Neural progenitor cell (in vitro differentiated cells): Measurements from ENCODE around the gene CD300C.

ENCODE experiments used
- CTCF ChIP-seq: fragments of 200-600 bp; sonication (generic); IDR thresholded peaks from 2 replicates; pipeline ENCODE4 v1.5.1; 2017; ENCODE audit warnings: antibody characterized with exemption, mild to moderate bottlenecking
- EZH2 ChIP-seq: fragments of 200-600 bp; sonication (generic); IDR thresholded peaks from 2 replicates; pipeline ENCODE4 v1.6.1; 2017; ENCODE audit warnings: antibody characterized with exemption, mild to moderate bottlenecking, moderate library complexity

GRCh38 chr17:74515941-74516340 is 30.0 kb downstream of the CD300C start:
- TF ChIP-seq CTCF (no peak), EZH2 (no peak)
